ENCODE data around the gene RCAN2. TPM values are rescaled to one million over a fixed set of nuclear protein-coding genes. Genes with fewer than 3 reads are reported as not detected.

The RCAN2 gene
- polyA plus RNA-seq, 1 donor from 2014 or later: 37.4 TPM

DNA sequence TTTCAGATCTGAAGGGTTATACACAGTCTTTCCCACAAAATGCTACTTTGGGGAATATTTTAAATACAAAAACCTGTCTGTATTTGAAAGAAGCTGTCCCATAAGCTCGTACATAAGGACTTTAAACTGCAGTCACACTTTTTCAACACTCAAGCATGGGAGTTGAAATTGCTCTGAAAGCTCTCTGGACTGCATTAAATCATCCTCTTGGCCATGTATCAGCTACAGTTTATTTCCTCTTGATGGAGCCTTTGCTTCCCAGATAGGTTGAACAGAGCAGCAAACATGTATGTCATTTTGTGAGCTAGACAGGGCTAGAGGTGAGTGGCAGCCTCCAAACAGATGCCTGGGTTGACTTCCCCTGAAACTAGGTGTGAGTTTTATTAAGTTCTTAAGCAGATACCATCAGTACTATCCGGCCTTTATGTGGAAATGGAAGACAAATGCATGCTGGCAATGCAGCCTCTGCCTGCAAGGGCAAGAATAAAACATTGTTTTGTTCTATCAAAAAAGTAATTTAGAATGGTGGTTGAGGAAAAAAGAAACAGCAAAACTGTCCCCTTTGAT is 214.6 kb downstream of the RCAN2 start (continued):
- TF ChIP-seq, protein P1, sequence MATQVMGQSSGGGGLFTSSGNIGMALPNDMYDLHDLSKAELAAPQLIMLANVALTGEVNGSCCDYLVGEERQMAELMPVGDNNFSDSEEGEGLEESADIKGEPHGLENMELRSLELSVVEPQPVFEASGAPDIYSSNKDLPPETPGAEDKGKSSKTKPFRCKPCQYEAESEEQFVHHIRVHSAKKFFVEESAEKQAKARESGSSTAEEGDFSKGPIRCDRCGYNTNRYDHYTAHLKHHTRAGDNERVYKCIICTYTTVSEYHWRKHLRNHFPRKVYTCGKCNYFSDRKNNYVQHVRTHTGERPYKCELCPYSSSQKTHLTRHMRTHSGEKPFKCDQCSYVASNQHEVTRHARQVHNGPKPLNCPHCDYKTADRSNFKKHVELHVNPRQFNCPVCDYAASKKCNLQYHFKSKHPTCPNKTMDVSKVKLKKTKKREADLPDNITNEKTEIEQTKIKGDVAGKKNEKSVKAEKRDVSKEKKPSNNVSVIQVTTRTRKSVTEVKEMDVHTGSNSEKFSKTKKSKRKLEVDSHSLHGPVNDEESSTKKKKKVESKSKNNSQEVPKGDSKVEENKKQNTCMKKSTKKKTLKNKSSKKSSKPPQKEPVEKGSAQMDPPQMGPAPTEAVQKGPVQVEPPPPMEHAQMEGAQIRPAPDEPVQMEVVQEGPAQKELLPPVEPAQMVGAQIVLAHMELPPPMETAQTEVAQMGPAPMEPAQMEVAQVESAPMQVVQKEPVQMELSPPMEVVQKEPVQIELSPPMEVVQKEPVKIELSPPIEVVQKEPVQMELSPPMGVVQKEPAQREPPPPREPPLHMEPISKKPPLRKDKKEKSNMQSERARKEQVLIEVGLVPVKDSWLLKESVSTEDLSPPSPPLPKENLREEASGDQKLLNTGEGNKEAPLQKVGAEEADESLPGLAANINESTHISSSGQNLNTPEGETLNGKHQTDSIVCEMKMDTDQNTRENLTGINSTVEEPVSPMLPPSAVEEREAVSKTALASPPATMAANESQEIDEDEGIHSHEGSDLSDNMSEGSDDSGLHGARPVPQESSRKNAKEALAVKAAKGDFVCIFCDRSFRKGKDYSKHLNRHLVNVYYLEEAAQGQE (IDR thresholded peaks at IDR 0.05; ENCODE audit: borderline replicate concordance): no peak

- H3K4me2 ChIP-seq (ENCODE audit: low read length): no peak overlapping the region
- H4K20me1 ChIP-seq (ENCODE audit: insufficient read depth): no peaks in the 10 kb centered on the region
- H3K9me3 ChIP-seq (ENCODE audit: low read length): no peaks in the 10 kb centered on the region
- H3K27ac ChIP-seq (ENCODE audit: low read length): no peak overlapping the region
- H2AFZ ChIP-seq (ENCODE audit: low read depth, low read length): no peak overlapping the region
- no peaks in the 10 kb centered on the region for H3K27me3 ChIP-seq (ENCODE audit: insufficient read depth, low read depth, low read length)
- no peak overlapping the region for H3K4me3 ChIP-seq (ENCODE audit: low read length)
- no peak overlapping the region for H3K9ac ChIP-seq (ENCODE audit: low read length)
- no peaks in the 10 kb centered on the region for H3K9me2 ChIP-seq (ENCODE audit: insufficient read depth, low read length)
- no peaks in the 10 kb centered on the region for H3K36me3 ChIP-seq (ENCODE audit: insufficient read depth, low read length)
- TF ChIP-seq, protein P1 (IDR thresholded peaks at IDR 0.05; ENCODE audit: borderline replicate concordance): no peak
- TF ChIP-seq RAD21 (conservative IDR thresholded peaks at IDR 0.05): no peak
- no peak for TF ChIP-seq MXI1 (conservative IDR thresholded peaks at IDR 0.05; ENCODE audit: poor library complexity, severe bottlenecking)
- TF ChIP-seq SMC3 (conservative IDR thresholded peaks at IDR 0.05; ENCODE audit: poor library complexity): no peak
- TF ChIP-seq EP300 (conservative IDR thresholded peaks at IDR 0.05; ENCODE audit: poor library complexity, severe bottlenecking): no peak
- no peak for TF ChIP-seq CTCF (IDR thresholded peaks at IDR 0.05; ENCODE audit: poor library complexity, severe bottlenecking)
- no peak for TF ChIP-seq TAF1 (IDR thresholded peaks at IDR 0.05; ENCODE audit: low read depth)
- TF ChIP-seq POLR2AphosphoS5 (IDR thresholded peaks at IDR 0.05): no peak
- TF ChIP-seq EZH2 (IDR thresholded peaks at IDR 0.05; ENCODE audit: borderline replicate concordance, insufficient read depth, low read length, poor library complexity, severe bottlenecking): no peak
- H3K79me2 ChIP-seq (replicated peaks; ENCODE audit: insufficient read depth, low read length): no peaks in the 10 kb centered on the region
- H3F3A ChIP-seq (ENCODE audit: insufficient read depth, low read length, poor library complexity, severe bottlenecking): no peaks in the 10 kb centered on the region
These were observed 216.7 kb downstream of the RCAN2 start for GRCh38 chr6:46274502-46274901.
